K562 (cell line): ENCODE results near the gene FAM219A. TPM values are rescaled to one million over a fixed set of nuclear protein-coding genes. Genes with fewer than 3 reads are reported as not detected.
A peak's percentile ranks its signal among the peaks of the same experiment; 100 is the strongest.

Source experiments
- ATAC-seq: fragments of 200-7000 bp; cut with Tn5 transposase; 3 replicates; pipeline ENCODE4 v1.9.1; 2020; ENCODE audit warnings: moderate library complexity
- BruUV-seq: library from RNA; stranded (reverse); fragments of 400-500 nt; replicated peaks from 2 replicates; lab custom pipeline; 2021; lab: Mats Ljungman, UMichigan
- CTCF ChIA-PET: fragments of 300-600 bp; formaldehyde crosslinking; extraction: SDS; loops from one replicate; lab custom pipeline; 2021; ENCODE audit warnings: low intra/inter-chr PET ratio; lab: Yijun Ruan, JAX
- POLR2A ChIA-PET: fragments of 300-600, 350-650 bp; sonication (Branson Sonifier 250); formaldehyde crosslinking; extraction: SDS; loops from one replicate; lab custom pipeline; 2021; ENCODE audit warnings: antibody characterized with exemption, inconsistent platforms; lab: Yijun Ruan, JAX
- DNase-seq, 4 experiments: peaks; one replicate each; pipeline versions ENCODE4 v3.0.0 to v3.0.0-alpha.2; 2011 to 2018; ENCODE audit warnings: low spot score in 3 of 4, mixed read lengths in 3 of 4; ENCODE audit errors: extremely low read depth in 1 of 4
- FAIRE-seq: peaks from 2 replicates; lab custom pipeline; 2011; peaks lifted over from hg19 to GRCh38; lab: Jason Lieb, UNC
- H2AFZ ChIP-seq: 2 replicates; pipeline ENCODE4 v1.6.0; 2011; ENCODE audit warnings: low read depth, low read length, control low read depth, inconsistent platforms
- H3K27ac ChIP-seq: fragments of 200-600 bp; 3 replicates; pipeline ENCODE4 v1.8.0; 2011; ENCODE audit warnings: low read depth, mild to moderate bottlenecking, control low read depth, inconsistent platforms, low read length, moderate library complexity, mixed read lengths; ENCODE audit errors: extremely low read depth
- H3K27me3 ChIP-seq, 2 experiments: fragments of 300-600 bp in 1 of 2; 2 replicates in 1 of 2; 3 replicates in 1 of 2; pipeline versions ENCODE4 v1.6.0 to v1.8.0; 2011; ENCODE audit warnings: inconsistent platforms in 2 of 2, low read length in 2 of 2, mild to moderate bottlenecking in 1 of 2, mixed read lengths in 1 of 2, moderate library complexity in 1 of 2; ENCODE audit not compliant: control insufficient read depth in 2 of 2, insufficient read depth in 2 of 2
- H3K36me3 ChIP-seq: fragments of 300-600 bp; 3 replicates; pipeline ENCODE4 v1.8.0; 2011; ENCODE audit warnings: mild to moderate bottlenecking, low read length, inconsistent platforms; ENCODE audit not compliant: control insufficient read depth, insufficient read depth
- H3K4me1 ChIP-seq, 2 experiments: fragments of 200-600 bp in 1 of 2; replicated peaks in 1 of 2; 2 replicates in 1 of 2; 3 replicates in 1 of 2; pipeline versions ENCODE4 v1.5.1 to v1.8.0; 2011; ENCODE audit warnings: inconsistent platforms in 2 of 2, low read length in 2 of 2, mild to moderate bottlenecking in 1 of 2, mixed read lengths in 1 of 2, moderate library complexity in 1 of 2; ENCODE audit not compliant: control insufficient read depth in 2 of 2, insufficient read depth in 2 of 2
- H3K4me2 ChIP-seq: 2 replicates; pipeline ENCODE4 v1.6.1; 2011; ENCODE audit warnings: low read length, control low read depth, inconsistent platforms, mixed read lengths; ENCODE audit not compliant: insufficient read depth
- H3K4me3 ChIP-seq: fragments of 200-600 bp; sonication (generic), shearing (Covaris generic); 2 replicates; pipeline ENCODE4 v1.5.1; 2016; ENCODE audit warnings: control low read depth, inconsistent platforms
- H3K79me2 ChIP-seq: fragments of 200-600 bp; 3 replicates; pipeline ENCODE4 v1.8.0; 2011; ENCODE audit warnings: low read length, inconsistent platforms; ENCODE audit not compliant: control insufficient read depth, insufficient read depth
- H3K9ac ChIP-seq, 2 experiments: 2 replicates each; pipeline versions ENCODE4 v1.6.0 to v1.6.1; 2011; ENCODE audit warnings: low read depth in 2 of 2, low read length in 2 of 2, control low read depth in 1 of 2, inconsistent platforms in 1 of 2, mild to moderate bottlenecking in 1 of 2, mixed read lengths in 1 of 2; ENCODE audit not compliant: insufficient read depth in 1 of 2
- H3K9me1 ChIP-seq: one replicate; pipeline ENCODE4 v1.6.0; 2011; ENCODE audit warnings: inconsistent platforms, mild to moderate bottlenecking, low read length, moderate library complexity; ENCODE audit not compliant: control insufficient read depth, insufficient read depth
- H3K9me3 ChIP-seq: replicated peaks from 2 replicates; pipeline ENCODE4 v1.5.1; 2011; ENCODE audit warnings: low read depth, low read length, inconsistent platforms; ENCODE audit not compliant: control insufficient read depth, insufficient read depth
- H4K20me1 ChIP-seq: replicated peaks from 2 replicates; pipeline ENCODE4 v1.6.1; 2011; ENCODE audit warnings: low read length, inconsistent platforms, mixed read lengths; ENCODE audit not compliant: control insufficient read depth, insufficient read depth
- CREBBP ChIP-seq: IDR thresholded peaks from one replicate; pipeline ENCODE4 v1.6.1; 2012; ENCODE audit warnings: low read depth, mild to moderate bottlenecking, control low read depth, inconsistent platforms, low read length
- DACH1 ChIP-seq: fragments of 450-650 bp; IDR thresholded peaks from 2 replicates; pipeline ENCODE4 v1.6.1; 2018; ENCODE audit not compliant: partially characterized antibody
- FIP1L1 ChIP-seq: fragments of 200-400 bp; formaldehyde crosslinking; IDR thresholded peaks from 2 replicates; pipeline ENCODE4 v1.6.1; 2018; ENCODE audit warnings: mild to moderate bottlenecking, low read depth, low read length; ENCODE audit not compliant: poor library complexity, severe bottlenecking
- GABPB1 ChIP-seq: sonication (generic); formaldehyde crosslinking; IDR thresholded peaks from 2 replicates; pipeline ENCODE4 v1.8.0; 2022; ENCODE audit warnings: mild to moderate bottlenecking, missing genetic modification reagents
- KDM2B ChIP-seq: fragments of 250-450 bp; sonication (Bioruptor Pico); IDR thresholded peaks from 2 replicates; pipeline ENCODE4 v1.8.0; 2021; ENCODE audit warnings: mild to moderate bottlenecking, moderate library complexity
- L3MBTL2 ChIP-seq: fragments of 450-650 bp; IDR thresholded peaks from 2 replicates; pipeline ENCODE4 v1.6.1; 2016; ENCODE audit warnings: mild to moderate bottlenecking, moderate library complexity
- MAZ ChIP-seq, 2 experiments: fragments of 450-650 bp in 1 of 2; sonication (generic) in 1 of 2; formaldehyde crosslinking; IDR thresholded peaks in 1 of 2; conservative IDR thresholded peaks in 1 of 2; 2 replicates each; pipeline versions ENCODE4 v1.4.0 to v1.5.0; 2020; ENCODE audit warnings: mild to moderate bottlenecking in 1 of 2, missing genetic modification reagents in 1 of 2
- MTA2 ChIP-seq: fragments of 450-650 bp; IDR thresholded peaks from 2 replicates; pipeline ENCODE4 v1.6.1; 2016; ENCODE audit warnings: low read depth
- MXI1 ChIP-seq: IDR thresholded peaks from 2 replicates; pipeline ENCODE4 v1.6.1; 2011; ENCODE audit warnings: low read depth, mild to moderate bottlenecking, improper control_type of control experiment, low read length
- POLR2B ChIP-seq: fragments of 450-650 bp; IDR thresholded peaks from 2 replicates; pipeline ENCODE4 v1.6.1; 2018; ENCODE audit warnings: low read depth; ENCODE audit not compliant: partially characterized antibody
- PTRF ChIP-seq: fragments of 450-650 bp; IDR thresholded peaks from 2 replicates; pipeline ENCODE4 v1.6.1; 2016; ENCODE audit warnings: mild to moderate bottlenecking, missing genetic modification characterization, missing compliant biosample characterization
- RFX1 ChIP-seq: fragments of 450-650 bp; IDR thresholded peaks from 2 replicates; pipeline ENCODE4 v1.6.1; 2016; ENCODE audit warnings: mild to moderate bottlenecking, moderate library complexity
- SREBF2 ChIP-seq: sonication (generic); formaldehyde crosslinking; IDR thresholded peaks from 2 replicates; pipeline ENCODE4 v1.4.0; 2020; ENCODE audit warnings: mild to moderate bottlenecking, missing genetic modification reagents
- TRIM24 ChIP-seq, 2 experiments: fragments of 450-650 bp; IDR thresholded peaks; 2 replicates each; pipeline ENCODE4 v1.6.1; 2016
- WHSC1 ChIP-seq: IDR thresholded peaks from one replicate; pipeline ENCODE4 v1.6.1; 2012; ENCODE audit warnings: low read length, control low read depth, inconsistent platforms
- ZEB2 ChIP-seq: fragments of 450-650 bp; IDR thresholded peaks from 2 replicates; pipeline ENCODE4 v1.6.1; 2016
- ZFPM2 ChIP-seq: fragments of 250-450 bp; sonication (Bioruptor Pico); IDR thresholded peaks from 2 replicates; pipeline ENCODE4 v1.5.1; 2022; ENCODE audit warnings: mild to moderate bottlenecking
- ZNF12 ChIP-seq: sonication (generic); formaldehyde crosslinking; IDR thresholded peaks from 2 replicates; pipeline ENCODE4 v1.4.0; 2020; ENCODE audit warnings: mild to moderate bottlenecking, missing genetic modification reagents
- ZNF140 ChIP-seq: fragments of 250-450 bp; sonication (Bioruptor Pico); IDR thresholded peaks from 2 replicates; pipeline ENCODE4 v1.8.0; 2021; ENCODE audit warnings: moderate library complexity, mild to moderate bottlenecking, inconsistent platforms
- ZNF146 ChIP-seq: IDR thresholded peaks from one replicate; pipeline ENCODE4 v1.6.1; 2018; ENCODE audit warnings: missing compliant biosample characterization; ENCODE audit not compliant: unreplicated experiment
- ZNF316 ChIP-seq: fragments of 450-650 bp; IDR thresholded peaks from 2 replicates; pipeline ENCODE4 v1.6.1; 2016
- ZNF431 ChIP-seq: sonication (generic); formaldehyde crosslinking; IDR thresholded peaks from 2 replicates; pipeline ENCODE4 v1.8.0; 2022; ENCODE audit warnings: mild to moderate bottlenecking, missing genetic modification reagents
- ZNF583 ChIP-seq: fragments of 250-450 bp; sonication (Bioruptor Pico); IDR thresholded peaks from 2 replicates; pipeline ENCODE4 v1.4.0; 2020
- in situ Hi-C: fragments of 300-500 bp; cut with MboI; formaldehyde crosslinking; loops from 4 replicates; pipeline ENCODE4 v1.15.0; 2018; ENCODE audit warnings: inconsistent platforms, mixed read lengths
- intact Hi-C: fragments of 100-400 bp; cut with micrococcal nuclease; formaldehyde crosslinking; loops from 2 replicates; pipeline ENCODE4 v1.14.2; 2022
- polyA plus RNA-seq, 8 experiments: library from polyadenylated mRNA; depleted of rRNA in 4 of 8; stranded (reverse) in 5 of 8; unstranded in 3 of 8; fragments of >200 nt; fragmentation: Nextera tagmentation in 2 of 8; fragmentation: Illumina TruSeq in 1 of 8; extraction: Ambion mirVana in 2 of 8; extraction: Trizol in 1 of 8; gene quantifications; 2 replicates each; pipeline versions ENCODE4 v1.2.1 to v1.2.3, GENCODE V29; 2011 to 2014; ENCODE audit warnings: inconsistent platforms in 1 of 8, missing spikeins in 1 of 8
- total RNA-seq, 7 experiments: library from RNA; depleted of rRNA in 6 of 7; stranded (reverse); fragments of >200 nt in 6 of 7; fragmentation: Illumina TruSeq in 2 of 7; extraction: Trizol in 2 of 7; gene quantifications; 2 replicates each; pipeline versions ENCODE4 v1.2.1 to v1.2.3, GENCODE V29; 2011 to 2021; ENCODE audit warnings: low replicate concordance in 1 of 7
- TF ChIP-seq, protein P1 (sequence below): fragments of 200-800 bp; sonication (Bioruptor generic); IDR thresholded peaks from 2 replicates; pipeline ENCODE4 v1.6.1; 2017; ENCODE audit warnings: missing genetic modification characterization, missing compliant biosample characterization

Gene FAM219A
- total and polyA plus RNA-seq, 9 of the 15 experiments (the other 6 are each of a cell fraction or from before 2014, with no cell fraction given), result 0.63 to 8.6 (median 2.9) TPM

DNA sequence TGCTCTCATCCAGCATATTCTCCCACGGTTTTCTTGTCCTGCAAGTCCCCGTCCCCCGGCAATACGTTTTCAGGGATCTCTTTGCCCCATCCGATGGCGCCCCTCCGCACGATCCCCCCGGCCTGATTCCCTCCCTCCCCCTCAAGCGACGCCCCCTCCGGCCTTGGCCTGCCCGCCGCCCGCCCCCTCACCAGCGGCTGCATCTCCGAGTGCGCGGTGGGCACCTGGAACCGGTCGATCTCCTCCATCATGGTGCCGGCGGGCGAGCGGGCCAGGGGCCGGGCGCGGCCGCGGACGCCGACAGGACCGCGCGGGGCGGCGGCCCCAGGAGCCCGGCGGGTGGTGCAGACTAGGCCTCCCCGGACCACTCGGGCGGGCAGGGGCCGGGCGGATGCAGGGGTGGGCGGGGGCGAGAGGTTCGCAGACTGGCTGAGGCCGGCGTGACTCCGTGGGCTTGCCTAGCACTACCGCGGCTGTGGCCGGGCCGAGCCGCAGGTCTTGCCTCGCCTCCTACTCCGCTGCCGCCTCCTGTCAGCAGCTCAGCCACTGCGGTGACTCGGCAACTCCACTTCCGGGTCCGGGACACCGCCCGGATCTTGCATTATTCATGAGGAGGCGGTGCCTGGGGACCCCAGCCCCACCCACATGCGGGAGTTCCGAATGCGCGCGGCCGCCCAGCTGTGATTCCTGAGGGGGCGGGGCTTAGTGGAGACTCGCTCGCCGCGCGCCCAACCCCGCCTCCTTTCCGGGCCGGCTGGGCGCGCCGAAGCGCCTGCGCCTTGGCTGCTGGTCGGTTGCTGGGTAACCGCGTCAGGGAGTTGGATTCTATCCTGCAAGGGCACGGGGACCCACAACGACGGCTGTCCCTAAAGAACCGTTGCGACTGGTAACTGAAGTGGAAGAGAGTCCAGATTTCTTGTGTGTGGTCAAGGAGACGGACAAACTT is at the start of gene FAM219A, which contains the start of gene DNAI1 (continued):
- TF ChIP-seq ZNF431 (CRISPR knock-in tag) (no peak), KDM2B (CRISPR knock-in tag) (no peak), GABPB1 (peak; percentile 47; the same call in 1 of the 2 replicates), MXI1 (peak; percentile 42; the same call in 1 of the 2 replicates), MTA2 (no peak)

GRCh38 chr9:34507966-34508365 is 49.6 kb upstream of the FAM219A start:
- H3K4me3 ChIP-seq, result no peak overlapping the region
- H3K9me3 ChIP-seq, result no peaks in the 10 kb centered on the region
- H3K9ac ChIP-seq, result no peak overlapping the region
- peaks cover 0 to 4% of the 10 kb centered on the region in 2 experiments; a peak in 1 of 5 replicates for H3K27me3 ChIP-seq
- no peak overlapping the region for H3K27ac ChIP-seq
- intact Hi-C loops, result no loop called here
- H3K4me1 ChIP-seq, result no peaks in the 10 kb centered on the region; a peak in 1 of 5 replicates
- H3K9me1 ChIP-seq, result no peaks in the 10 kb centered on the region
- H3K79me2 ChIP-seq, result no peaks in the 10 kb centered on the region
- ATAC-seq (no peak), DNase-seq (no peak), FAIRE-seq (no peak)
- no peak overlapping the region for H2AFZ ChIP-seq
- CTCF ChIA-PET, result no interaction called here
- H3K4me2 ChIP-seq, result no peak overlapping the region
- no TSS peak for BruUV-seq
- in situ Hi-C loops, result no loop called here
- H3K36me3 ChIP-seq, result no peaks in the 10 kb centered on the region
- POLR2A ChIA-PET, result no interaction called here
- no peaks in the 10 kb centered on the region for H4K20me1 ChIP-seq
- TF ChIP-seq CREBBP, result no peak
- TF ChIP-seq POLR2B, result no peak
- no peak for TF ChIP-seq DACH1
- no peak for TF ChIP-seq PTRF (tag)
- TF ChIP-seq ZEB2, result no peak
- no peak for TF ChIP-seq TRIM24 (IDR thresholded peaks at IDR 0.05)
- no peak for TF ChIP-seq ZNF140 (CRISPR knock-in tag)
- TF ChIP-seq WHSC1, result no peak
- no peak for TF ChIP-seq ZNF316
- TF ChIP-seq, protein P1, sequence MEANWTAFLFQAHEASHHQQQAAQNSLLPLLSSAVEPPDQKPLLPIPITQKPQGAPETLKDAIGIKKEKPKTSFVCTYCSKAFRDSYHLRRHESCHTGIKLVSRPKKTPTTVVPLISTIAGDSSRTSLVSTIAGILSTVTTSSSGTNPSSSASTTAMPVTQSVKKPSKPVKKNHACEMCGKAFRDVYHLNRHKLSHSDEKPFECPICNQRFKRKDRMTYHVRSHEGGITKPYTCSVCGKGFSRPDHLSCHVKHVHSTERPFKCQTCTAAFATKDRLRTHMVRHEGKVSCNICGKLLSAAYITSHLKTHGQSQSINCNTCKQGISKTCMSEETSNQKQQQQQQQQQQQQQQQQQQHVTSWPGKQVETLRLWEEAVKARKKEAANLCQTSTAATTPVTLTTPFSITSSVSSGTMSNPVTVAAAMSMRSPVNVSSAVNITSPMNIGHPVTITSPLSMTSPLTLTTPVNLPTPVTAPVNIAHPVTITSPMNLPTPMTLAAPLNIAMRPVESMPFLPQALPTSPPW (CRISPR knock-in tag), result no peak
- TF ChIP-seq MAZ (CRISPR knock-in tag; conservative IDR thresholded peaks at IDR 0.05 in 1 of 2, IDR thresholded peaks at IDR 0.05 in 1 of 2), result no peak
- TF ChIP-seq FIP1L1, result no peak
- no peak for TF ChIP-seq RFX1
- TF ChIP-seq ZNF12 (CRISPR knock-in tag), result no peak
- no peak for TF ChIP-seq ZFPM2
- TF ChIP-seq ZNF146 (CRISPR knock-in tag), result no peak
- TF ChIP-seq L3MBTL2, result no peak
- TF ChIP-seq SREBF2, result no peak
- no peak for TF ChIP-seq ZNF583 (CRISPR knock-in tag)
